ENCODE results near the gene ACOX3. TPM values are rescaled to one million over a fixed set of nuclear protein-coding genes. Genes with fewer than 3 reads are reported as not detected.

ACOX3 gene
- total RNA-seq, 1 experiment from 2014 or later: 40.8 TPM

DNA sequence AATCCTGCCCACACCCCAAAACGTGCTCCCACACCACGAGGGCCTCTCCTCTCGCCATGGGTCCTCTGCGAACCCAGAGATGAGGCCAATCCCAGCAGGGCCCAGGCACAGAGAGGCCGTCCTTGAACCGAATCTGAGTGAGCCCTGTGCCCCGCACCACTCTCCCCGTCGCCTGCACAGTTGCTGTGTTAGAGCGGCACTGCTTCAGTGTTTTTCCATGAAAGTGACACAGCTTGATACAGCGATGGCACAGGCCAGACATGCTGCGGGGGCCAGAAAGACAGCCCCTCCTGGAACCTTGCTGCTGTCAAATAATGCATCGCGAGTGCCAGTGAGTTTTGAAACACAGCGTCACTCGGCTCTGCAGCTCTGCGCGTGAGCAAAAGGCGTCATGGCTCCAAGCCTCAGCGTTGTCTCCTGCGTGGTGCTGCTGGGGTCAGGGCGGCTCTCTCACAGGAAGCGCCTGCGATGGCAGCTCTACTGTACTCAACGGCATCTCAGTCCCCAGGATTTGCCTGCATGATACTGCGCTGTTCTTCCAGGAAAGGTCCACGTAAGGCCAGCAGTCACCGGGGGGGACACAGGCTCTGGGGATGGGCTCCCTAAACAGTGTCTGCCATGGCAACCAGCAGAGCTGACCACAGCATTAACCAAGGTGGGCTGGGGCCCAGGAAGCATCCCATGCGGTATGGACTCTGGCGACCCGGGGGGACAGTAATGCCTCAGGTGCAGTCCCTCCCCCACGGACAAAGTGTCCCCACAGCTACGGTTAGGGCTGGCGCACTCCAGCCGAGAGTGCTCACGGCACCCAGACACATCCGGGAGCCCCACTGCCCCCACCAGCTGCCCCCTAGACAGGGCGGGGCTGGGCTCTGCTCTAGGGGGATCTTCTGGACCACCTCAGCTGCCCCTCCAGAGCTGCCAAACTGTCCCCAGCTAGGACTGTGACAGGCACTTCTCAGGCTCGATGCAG is 63.1 kb downstream of the ACOX3 start:
- Histone ChIP-seq H3K36me3 (replicated peaks; ENCODE audit: control insufficient read depth, insufficient read depth, low read length) (no peaks in the 10 kb centered on the region), H3K27me3 (ENCODE audit: control insufficient read depth, insufficient read depth, low read length) (no peaks in the 10 kb centered on the region), H3K4me3 (ENCODE audit: insufficient read depth, low read depth, low read length) (no peak overlapping the region)
- no peak for DNase-seq

DNA sequence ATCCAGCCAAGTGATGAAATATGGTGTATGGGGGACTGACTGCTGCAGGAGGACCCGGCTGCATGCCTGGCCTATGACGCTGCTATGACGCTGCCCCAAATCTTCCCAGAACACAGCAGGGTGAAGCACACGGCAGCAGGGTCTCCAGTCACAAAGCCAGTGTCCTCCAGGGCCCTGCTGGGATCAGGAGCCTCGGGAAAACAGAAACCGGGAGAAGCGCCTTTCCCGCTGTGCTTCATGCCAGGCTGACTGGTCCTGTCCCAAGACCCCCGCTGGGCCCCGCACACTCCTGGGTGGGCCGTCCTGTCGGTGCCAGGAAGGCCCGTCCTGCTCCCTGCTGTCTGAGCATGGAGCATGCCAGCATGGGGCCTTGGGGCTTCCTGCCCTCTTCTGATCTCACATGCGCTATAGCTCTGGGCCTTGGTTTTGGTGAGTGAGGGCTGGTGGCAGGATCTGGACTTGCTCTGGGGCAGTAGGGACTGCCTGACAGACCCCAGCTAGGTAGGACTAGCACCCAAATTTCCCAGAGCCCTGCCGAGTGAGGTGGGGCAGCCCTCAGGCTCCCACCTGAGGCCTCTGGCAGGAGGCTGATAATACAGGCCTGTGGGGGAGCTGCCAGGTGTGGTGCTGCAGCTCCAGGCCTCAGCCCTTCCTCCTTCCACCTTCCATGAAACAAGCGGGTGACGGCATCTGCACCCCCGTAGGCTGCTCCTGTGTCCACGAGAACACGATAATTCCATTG is 64.0 kb downstream of the ACOX3 start:
- Histone ChIP-seq H3K4me3 (ENCODE audit: insufficient read depth, low read depth, low read length) (no peak overlapping the region), H3K27me3 (ENCODE audit: control insufficient read depth, insufficient read depth, low read length) (no peaks in the 10 kb centered on the region), H3K36me3 (replicated peaks; ENCODE audit: control insufficient read depth, insufficient read depth, low read length) (no peaks in the 10 kb centered on the region)
- DNase-seq: no peak

- Histone ChIP-seq H3K36me3 (replicated peaks; ENCODE audit: control insufficient read depth, insufficient read depth, low read length) (no peaks in the 10 kb centered on the region), H3K4me3 (ENCODE audit: insufficient read depth, low read depth, low read length) (no peak overlapping the region), H3K27me3 (ENCODE audit: control insufficient read depth, insufficient read depth, low read length) (no peaks in the 10 kb centered on the region)
- DNase-seq: no peak
Observed at GRCh38 chr4:8374851-8375649, 65.5 kb downstream of the ACOX3 start.

DNA sequence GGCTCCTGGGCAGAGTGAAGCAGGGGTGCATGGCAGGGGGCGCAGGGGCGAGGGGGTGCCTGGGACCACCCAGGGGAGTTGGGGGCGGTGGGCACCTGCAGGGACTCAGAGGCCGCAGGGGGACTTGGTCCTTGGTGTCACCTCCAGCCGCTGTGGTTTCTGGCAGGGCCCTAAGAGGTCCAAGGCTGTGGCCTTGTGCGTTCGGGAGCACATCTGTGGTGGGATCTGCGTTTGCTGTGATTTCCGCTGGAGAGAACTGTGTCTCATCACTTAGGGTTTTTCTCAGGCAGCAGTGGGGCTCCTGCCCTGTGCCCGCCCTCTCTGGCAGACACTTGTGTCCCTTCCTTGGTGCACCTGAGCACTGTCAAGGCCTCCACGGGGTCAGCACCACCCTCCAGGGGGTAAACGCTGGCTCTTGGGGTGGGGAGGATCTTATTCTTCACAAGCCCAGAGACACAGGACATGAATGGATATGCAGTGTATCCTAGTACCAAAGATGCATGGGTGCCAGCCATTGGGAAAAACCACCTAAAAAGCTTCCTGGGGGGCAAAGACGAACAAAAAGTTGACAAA is 66.5 kb downstream of the ACOX3 start:
- no peak for DNase-seq
- no peak overlapping the region for H3K4me3 ChIP-seq (ENCODE audit: insufficient read depth, low read depth, low read length)
- no peaks in the 10 kb centered on the region for H3K27me3 ChIP-seq (ENCODE audit: control insufficient read depth, insufficient read depth, low read length)
- no peaks in the 10 kb centered on the region for H3K36me3 ChIP-seq (replicated peaks; ENCODE audit: control insufficient read depth, insufficient read depth, low read length)

DNA sequence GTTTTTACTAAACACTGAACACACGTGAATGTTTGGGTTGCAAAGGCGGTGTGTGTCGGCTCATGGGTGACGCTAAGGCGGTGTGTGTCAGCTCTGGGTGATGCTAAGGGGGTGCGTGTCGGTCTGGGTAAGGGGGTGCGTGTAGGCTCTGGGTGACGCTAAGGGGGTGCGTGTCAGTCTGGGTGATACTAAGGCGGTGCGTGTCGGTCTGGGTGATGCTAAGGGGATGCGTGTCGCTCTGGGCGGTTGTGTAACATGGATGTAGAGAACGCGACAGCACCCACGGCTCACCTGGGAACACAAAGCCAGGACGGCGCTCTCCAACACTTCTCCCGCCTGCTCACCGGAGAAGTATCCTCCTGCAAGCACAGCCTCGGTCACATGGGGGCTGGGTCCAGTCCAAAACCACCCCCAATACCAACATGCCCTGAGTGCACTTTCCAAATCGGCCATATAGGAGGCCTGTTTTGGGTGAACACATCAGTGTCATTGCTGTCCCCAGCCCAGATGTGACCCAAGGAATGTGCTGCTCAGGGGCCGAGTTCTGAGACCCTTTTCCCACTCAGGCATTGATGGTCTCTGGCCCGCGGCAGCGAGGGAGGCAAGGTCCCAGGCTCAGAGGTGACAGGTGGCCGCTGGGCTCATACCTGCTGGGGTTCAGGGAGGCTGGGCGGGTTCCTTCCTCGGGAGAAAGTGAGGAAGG is 67.1 kb downstream of the ACOX3 start:
- H3K36me3 ChIP-seq (replicated peaks; ENCODE audit: control insufficient read depth, insufficient read depth, low read length): no peaks in the 10 kb centered on the region
- H3K4me3 ChIP-seq (ENCODE audit: insufficient read depth, low read depth, low read length): no peak overlapping the region
- H3K27me3 ChIP-seq (ENCODE audit: control insufficient read depth, insufficient read depth, low read length): no peaks in the 10 kb centered on the region
- DNase-seq: no peak

DNA sequence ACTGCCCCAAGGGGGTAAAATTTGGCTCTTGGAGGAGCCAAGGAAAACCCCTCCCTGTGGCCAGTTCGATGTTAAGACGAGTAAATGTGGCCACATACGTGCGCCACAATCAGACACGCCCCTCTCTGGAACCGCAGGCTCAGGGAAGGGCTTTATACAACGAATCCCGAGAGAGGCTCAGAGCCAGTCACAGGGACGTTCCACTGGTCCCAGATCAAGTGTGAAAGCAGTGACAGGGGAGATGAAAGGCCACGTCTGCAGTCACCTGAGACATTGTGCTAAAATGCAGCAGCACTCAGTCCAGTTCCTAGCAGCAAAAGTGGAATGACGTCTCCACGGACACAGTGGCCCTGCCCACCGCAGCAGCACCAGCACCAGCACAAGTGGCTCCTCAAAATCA is 68.0 kb downstream of the ACOX3 start:
- DNase-seq: no peak
- H3K4me3 ChIP-seq (ENCODE audit: insufficient read depth, low read depth, low read length): no peak overlapping the region
- H3K27me3 ChIP-seq (ENCODE audit: control insufficient read depth, insufficient read depth, low read length): no peaks in the 10 kb centered on the region
- H3K36me3 ChIP-seq (replicated peaks; ENCODE audit: control insufficient read depth, insufficient read depth, low read length): no peaks in the 10 kb centered on the region

GRCh38 chr4:8371596-8371995 is 68.9 kb downstream of the ACOX3 start:
- no peaks in the 10 kb centered on the region for H3K36me3 ChIP-seq (replicated peaks; ENCODE audit: control insufficient read depth, insufficient read depth, low read length)
- no peak overlapping the region for H3K4me3 ChIP-seq (ENCODE audit: insufficient read depth, low read depth, low read length)
- DNase-seq: no peak
- no peaks in the 10 kb centered on the region for H3K27me3 ChIP-seq (ENCODE audit: control insufficient read depth, insufficient read depth, low read length)

DNA sequence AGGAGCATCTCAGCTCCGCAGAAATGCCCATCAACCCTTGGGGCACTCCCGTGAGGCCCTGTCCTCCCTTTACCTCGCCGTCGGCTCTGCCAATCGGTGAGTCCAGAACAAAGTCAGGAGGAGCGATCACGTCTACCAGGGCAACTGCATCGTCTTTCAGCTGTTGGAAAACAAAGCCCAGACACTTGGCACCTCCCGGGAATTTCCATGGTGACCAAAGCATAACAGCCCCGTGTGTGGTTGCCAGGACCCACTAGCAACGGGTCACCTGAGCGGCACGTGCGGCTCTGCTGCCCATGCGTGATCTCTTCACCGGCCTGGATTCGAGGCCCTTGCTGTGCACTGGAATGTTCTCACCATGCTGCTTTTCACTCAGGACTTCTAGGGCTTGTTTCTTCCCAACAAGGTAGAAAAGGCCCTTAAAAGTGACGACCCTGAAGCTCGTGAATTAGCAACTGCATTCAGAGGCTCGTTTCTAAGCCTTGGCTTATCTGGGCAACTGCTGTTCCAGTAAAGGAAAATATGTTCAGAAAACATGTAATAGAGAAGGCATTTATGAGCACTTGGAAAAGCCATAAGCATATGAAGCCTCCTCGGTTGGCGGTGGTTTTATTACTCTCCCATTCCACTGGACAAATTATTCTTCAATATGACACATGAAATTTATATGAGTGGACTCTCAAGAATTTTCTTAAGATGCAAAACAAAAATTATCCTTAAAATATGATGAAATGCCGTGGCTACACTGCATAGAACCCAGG is 69.5 kb downstream of the ACOX3 start:
- no peak overlapping the region for H3K4me3 ChIP-seq (ENCODE audit: insufficient read depth, low read depth, low read length)
- DNase-seq: no peak
- H3K27me3 ChIP-seq (ENCODE audit: control insufficient read depth, insufficient read depth, low read length): no peaks in the 10 kb centered on the region
- H3K36me3 ChIP-seq (replicated peaks; ENCODE audit: control insufficient read depth, insufficient read depth, low read length): no peaks in the 10 kb centered on the region

DNA sequence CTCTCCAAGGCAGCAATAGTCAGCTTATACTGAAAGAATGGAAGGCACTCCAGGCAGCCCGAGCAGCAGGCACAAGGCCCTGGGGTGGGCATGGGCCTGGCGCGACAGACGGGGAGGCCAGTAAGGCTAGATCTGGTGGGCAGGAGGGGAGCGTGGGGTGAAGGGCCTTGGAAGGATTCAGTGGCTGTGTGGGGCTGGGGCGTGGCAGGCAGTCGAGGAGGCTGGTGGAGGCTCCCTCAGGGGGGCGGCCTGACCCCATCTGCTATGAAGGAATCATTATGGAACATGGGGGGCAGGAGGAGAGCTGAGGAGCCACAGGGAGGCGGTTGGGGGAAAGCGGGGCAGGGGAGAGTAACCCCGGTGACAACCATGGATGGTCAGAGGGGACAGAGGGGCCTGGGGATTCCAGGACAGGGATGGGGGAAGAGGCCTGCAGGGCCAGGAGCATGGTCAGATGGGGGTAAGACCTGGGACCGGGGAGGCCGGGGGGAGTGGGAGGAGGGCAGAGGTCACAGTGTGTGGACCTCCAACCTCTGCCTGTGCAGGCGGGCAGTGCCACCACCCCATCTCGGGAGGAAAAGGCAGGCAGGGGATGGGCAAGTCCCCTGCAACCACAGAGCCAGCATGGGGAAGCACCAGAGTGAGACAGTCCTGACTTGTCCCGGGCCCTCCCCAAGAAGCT is 70.3 kb downstream of the ACOX3 start:
- Histone ChIP-seq H3K36me3 (replicated peaks; ENCODE audit: control insufficient read depth, insufficient read depth, low read length) (no peaks in the 10 kb centered on the region), H3K27me3 (ENCODE audit: control insufficient read depth, insufficient read depth, low read length) (no peaks in the 10 kb centered on the region), H3K4me3 (ENCODE audit: insufficient read depth, low read depth, low read length) (no peak overlapping the region)
- DNase-seq: no peak

DNA sequence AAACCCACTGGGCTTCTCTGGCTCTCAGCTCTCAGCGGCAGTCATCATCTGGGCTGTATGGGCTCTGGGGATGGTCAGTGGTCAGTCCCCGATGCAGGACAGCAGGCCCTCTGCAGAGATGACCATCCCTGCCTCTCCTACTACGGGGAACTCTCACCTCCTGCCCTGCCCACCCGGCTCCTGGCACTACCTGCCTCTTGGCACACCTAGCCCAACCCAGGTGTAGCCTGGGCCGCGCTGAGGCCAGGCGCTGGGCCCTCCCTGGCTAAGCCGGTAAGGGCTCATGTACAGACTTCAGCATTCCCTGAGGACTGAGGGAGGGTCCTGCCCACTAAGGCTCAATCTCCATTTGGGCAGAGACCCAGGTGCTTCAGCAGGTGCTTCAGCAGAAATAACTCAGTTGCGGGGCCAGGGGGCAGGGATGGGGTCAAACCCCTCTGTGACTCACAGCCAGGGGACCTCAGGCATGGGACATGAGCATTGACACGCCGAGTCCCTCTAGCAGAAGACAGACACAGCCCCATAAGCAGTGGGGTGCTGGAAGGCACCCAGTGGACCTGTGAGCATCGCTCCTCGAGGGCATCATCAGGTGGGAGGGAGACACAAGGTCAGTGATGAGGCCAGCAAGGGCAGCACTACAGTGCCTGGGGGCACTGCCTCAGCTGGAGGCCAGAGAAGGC is 71.0 kb downstream of the ACOX3 start:
- no peaks in the 10 kb centered on the region for H3K27me3 ChIP-seq (ENCODE audit: control insufficient read depth, insufficient read depth, low read length)
- no peak for DNase-seq
- no peaks in the 10 kb centered on the region for H3K36me3 ChIP-seq (replicated peaks; ENCODE audit: control insufficient read depth, insufficient read depth, low read length)
- H3K4me3 ChIP-seq (ENCODE audit: insufficient read depth, low read depth, low read length): no peak overlapping the region

GRCh38 chr4:8368998-8369397 is 71.5 kb downstream of the ACOX3 start:
- H3K36me3 ChIP-seq (replicated peaks; ENCODE audit: control insufficient read depth, insufficient read depth, low read length): no peaks in the 10 kb centered on the region
- H3K4me3 ChIP-seq (ENCODE audit: insufficient read depth, low read depth, low read length): no peak overlapping the region
- H3K27me3 ChIP-seq (ENCODE audit: control insufficient read depth, insufficient read depth, low read length): no peaks in the 10 kb centered on the region
- DNase-seq: no peak

DNA sequence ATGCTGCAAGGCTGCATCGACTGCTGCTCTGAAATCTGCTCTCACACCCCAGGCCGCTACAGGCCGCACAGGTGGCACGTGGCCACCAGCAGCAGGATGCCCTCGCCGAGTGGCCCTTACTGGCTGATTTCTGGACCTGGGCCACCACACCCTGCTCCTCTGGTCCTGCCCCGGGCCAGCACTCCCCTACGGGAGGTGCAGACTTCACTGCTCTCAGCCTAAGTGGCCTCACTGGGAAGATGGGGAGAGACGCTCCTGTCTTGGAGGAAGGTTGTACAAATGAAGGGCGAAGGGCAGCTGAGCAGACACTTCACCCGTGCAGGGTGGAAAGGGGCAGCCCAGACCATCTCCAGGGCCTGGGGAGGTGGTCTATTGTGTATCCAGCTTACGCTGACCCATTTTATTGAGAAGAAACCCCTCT is 72.5 kb downstream of the ACOX3 start:
- Histone ChIP-seq H3K27me3 (ENCODE audit: control insufficient read depth, insufficient read depth, low read length) (no peaks in the 10 kb centered on the region), H3K4me3 (ENCODE audit: insufficient read depth, low read depth, low read length) (no peak overlapping the region), H3K36me3 (replicated peaks; ENCODE audit: control insufficient read depth, insufficient read depth, low read length) (no peaks in the 10 kb centered on the region)
- DNase-seq: no peak
